HG03469 (cell line): Measurements from ENCODE around the gene OPCML.

Source experiments
- ATAC-seq: cut with Tn5 transposase; IDR thresholded peaks from one replicate; pipeline ENCODE4 v1.9.1; 2021; ENCODE audit warnings: mild to moderate bottlenecking, moderate library complexity, moderate number of reproducible peaks; ENCODE audit not compliant: unreplicated experiment

The OPCML gene

GRCh38 chr11:133541021-133541719 is 8.9 kb upstream of the OPCML start:
- ATAC-seq: no peak

- ATAC-seq: no peak
Observed at GRCh38 chr11:133536198-133536597, 3.9 kb upstream of the OPCML start.

GRCh38 chr11:133533205-133533604 is 904 bp upstream of the OPCML start:
- no peak for ATAC-seq

GRCh38 chr11:133531458-133531857 is 843 bp downstream of the OPCML start:
- no peak for ATAC-seq

GRCh38 chr11:133530501-133530835 is 1.8 kb downstream of the OPCML start:
- ATAC-seq: no peak

GRCh38 chr11:133529807-133530500 is 2.3 kb downstream of the OPCML start:
- no peak for ATAC-seq

- ATAC-seq: no peak
Observed at GRCh38 chr11:133526790-133527189, 5.5 kb downstream of the OPCML start.

- ATAC-seq: no peak
Observed at GRCh38 chr11:133525976-133526375, 6.3 kb downstream of the OPCML start.

- ATAC-seq: no peak
Observed at GRCh38 chr11:133524488-133524887, 7.8 kb downstream of the OPCML start.

- no peak for ATAC-seq
Observed at GRCh38 chr11:133522344-133522743, 10.0 kb downstream of the OPCML start.

GRCh38 chr11:133521502-133521901 is 10.8 kb downstream of the OPCML start:
- ATAC-seq: no peak

GRCh38 chr11:133520707-133521106 is 11.6 kb downstream of the OPCML start:
- no peak for ATAC-seq

- ATAC-seq: no peak
Observed at GRCh38 chr11:133519560-133519959, 12.7 kb downstream of the OPCML start.

- ATAC-seq: no peak
Observed at GRCh38 chr11:133518702-133519264, 13.5 kb downstream of the OPCML start.

GRCh38 chr11:133516845-133517244 is 15.5 kb downstream of the OPCML start:
- ATAC-seq: no peak

GRCh38 chr11:133515107-133515506 is 17.2 kb downstream of the OPCML start:
- ATAC-seq: no peak

- no peak for ATAC-seq
Observed at GRCh38 chr11:133509924-133510697, 22.2 kb downstream of the OPCML start.

GRCh38 chr11:133508468-133508867 is 23.8 kb downstream of the OPCML start:
- no peak for ATAC-seq

- ATAC-seq: no peak
Observed at GRCh38 chr11:133507185-133507584, 25.1 kb downstream of the OPCML start.

- no peak for ATAC-seq
Observed at GRCh38 chr11:133506551-133507094, 25.7 kb downstream of the OPCML start.

GRCh38 chr11:133506023-133506422 is 26.3 kb downstream of the OPCML start:
- ATAC-seq: peak; percentile 83
